ENCODE measurements around the gene NME8. TPM values are rescaled to one million over a fixed set of nuclear protein-coding genes. Genes with fewer than 3 reads are reported as not detected.

NME8 gene
- total RNA-seq, 4 donors from 2014 or later = not detected

- TF ChIP-seq, protein P1, sequence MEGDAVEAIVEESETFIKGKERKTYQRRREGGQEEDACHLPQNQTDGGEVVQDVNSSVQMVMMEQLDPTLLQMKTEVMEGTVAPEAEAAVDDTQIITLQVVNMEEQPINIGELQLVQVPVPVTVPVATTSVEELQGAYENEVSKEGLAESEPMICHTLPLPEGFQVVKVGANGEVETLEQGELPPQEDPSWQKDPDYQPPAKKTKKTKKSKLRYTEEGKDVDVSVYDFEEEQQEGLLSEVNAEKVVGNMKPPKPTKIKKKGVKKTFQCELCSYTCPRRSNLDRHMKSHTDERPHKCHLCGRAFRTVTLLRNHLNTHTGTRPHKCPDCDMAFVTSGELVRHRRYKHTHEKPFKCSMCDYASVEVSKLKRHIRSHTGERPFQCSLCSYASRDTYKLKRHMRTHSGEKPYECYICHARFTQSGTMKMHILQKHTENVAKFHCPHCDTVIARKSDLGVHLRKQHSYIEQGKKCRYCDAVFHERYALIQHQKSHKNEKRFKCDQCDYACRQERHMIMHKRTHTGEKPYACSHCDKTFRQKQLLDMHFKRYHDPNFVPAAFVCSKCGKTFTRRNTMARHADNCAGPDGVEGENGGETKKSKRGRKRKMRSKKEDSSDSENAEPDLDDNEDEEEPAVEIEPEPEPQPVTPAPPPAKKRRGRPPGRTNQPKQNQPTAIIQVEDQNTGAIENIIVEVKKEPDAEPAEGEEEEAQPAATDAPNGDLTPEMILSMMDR (IDR thresholded peaks at IDR 0.05; ENCODE audit: low read depth) = no peak
Observed at GRCh38 chr7:37901236-37901827, 52.9 kb downstream of the NME8 start.

GRCh38 chr7:37901890-37902524 lies 53.6 kb downstream of the NME8 start:
- TF ChIP-seq, protein P1 (IDR thresholded peaks at IDR 0.05; ENCODE audit: low read depth) = no peak

DNA sequence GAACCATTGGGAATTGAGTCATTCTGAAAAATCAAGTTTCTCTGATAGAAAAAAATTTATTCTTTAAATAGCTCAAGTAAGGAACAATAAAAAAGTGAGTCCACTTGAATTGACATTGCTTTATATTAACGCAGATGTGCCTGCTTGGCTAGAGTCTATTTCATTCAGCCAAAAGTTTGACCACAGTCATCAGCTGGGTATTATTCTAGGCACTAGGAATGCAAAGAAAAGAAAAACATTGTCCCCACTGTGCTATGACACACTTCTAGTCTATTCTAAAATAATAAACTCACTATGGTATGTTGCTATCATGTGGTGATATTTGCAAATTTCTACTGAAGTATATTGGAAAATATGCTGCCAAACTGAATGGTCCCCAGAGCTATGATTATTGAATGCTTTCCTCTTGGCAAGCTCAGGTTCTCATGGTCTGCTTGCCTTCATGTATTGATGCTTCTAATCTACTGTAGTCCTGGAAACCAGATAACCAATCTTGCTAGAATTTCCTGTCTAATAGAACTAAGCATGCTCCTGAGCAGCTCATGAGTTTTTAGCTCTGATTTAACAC lies 59.9 kb downstream of the NME8 start:
- TF ChIP-seq, protein P1 (IDR thresholded peaks at IDR 0.05; ENCODE audit: low read depth) = no peak

GRCh38 chr7:37912756-37913155 lies 64.4 kb downstream of the NME8 start:
- TF ChIP-seq, protein P1 (IDR thresholded peaks at IDR 0.05; ENCODE audit: low read depth) = no peak

DNA sequence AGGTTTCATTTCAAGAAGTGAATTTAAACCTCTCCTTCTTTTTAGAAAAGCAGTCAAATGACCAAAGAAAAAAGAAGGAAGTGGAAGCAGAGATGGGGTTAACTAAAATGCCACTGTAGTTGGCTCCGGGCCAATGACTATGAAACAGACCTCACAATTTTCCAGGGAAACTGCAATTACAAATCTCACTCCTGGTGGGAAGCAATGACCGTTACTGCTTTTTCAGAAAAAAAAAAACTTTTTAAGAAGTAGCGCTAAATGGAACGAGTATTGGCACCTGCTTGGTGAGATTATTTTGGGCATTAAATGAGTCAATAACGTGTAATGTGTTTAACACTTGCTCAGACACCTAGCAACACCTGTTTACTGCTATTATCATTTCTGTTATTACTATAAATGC lies 67.0 kb downstream of the NME8 start:
- TF ChIP-seq, protein P1 (IDR thresholded peaks at IDR 0.05; ENCODE audit: low read depth) = no peak

DNA sequence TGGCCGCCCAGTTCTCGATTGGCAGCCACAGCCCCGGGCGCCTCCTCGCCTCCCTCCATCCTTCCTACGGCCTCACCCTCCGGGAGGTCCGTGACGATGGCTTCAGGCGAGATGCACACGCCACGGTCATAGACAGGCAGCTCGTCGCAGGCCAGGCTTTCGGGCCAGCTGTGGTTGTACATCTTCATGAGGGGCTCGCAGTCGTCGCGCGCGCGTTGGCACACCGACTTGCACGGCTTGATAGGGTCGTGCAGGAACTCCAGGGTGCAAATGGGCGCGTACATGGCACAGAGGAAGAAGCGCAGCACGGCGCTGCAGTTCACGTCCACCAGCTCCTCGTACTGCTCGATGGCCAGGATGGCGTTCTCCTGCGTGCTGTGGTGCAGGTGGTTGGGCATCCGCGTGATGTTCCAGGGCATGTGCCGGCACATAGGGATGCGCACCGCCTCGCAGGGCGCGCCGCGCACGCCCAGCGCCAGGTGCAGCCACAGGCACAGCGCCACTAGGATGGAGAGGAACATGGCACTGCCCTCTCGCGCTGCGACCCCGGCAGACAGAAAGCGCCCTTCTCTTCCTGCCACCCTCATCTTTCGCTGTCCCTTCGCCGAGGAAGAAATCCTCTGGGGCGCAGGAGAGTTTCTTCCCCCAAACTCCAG lies 67.7 kb downstream of the NME8 start:
- TF ChIP-seq, protein P1 (IDR thresholded peaks at IDR 0.05; ENCODE audit: low read depth) = no peak
